ENCODE measurements around the gene B4GALNT1.

DNA sequence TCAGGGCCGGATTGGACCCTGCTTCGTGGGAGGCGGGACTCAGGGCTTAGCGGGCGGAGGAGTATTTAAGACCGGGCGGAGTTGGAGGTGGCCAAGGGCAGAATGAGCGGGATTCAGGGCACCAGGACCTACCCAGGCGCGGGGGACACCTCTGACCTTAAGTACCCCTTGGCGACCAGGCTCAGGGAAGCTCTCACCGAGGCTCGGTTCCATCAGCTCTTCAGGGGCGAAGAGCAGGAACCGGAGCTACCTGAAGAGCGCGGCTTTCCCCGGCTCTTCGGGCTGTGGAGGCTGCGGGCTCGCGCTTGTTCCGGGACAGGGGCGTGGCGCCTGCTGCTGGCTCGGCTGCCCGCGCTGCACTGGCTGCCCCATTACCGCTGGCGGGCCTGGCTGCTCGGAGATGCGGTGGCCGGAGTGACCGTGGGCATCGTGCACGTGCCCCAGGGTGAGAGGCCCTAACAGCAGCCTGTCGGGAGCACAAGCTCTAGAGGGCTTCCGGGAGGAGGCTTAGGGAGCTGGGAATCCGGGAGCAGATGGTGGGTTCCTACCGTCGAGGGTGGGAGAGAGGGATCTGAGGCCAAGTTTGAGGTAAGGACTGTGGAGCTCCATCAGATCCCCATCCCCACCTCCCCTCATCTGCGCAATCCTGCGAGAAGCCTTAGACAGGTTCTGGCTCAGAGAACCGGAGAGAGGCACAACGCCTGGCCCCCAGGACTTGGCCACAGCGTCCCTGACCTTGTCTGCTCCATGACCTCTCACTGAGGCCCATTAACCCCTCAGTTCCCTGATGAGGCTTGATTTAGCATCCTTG, 13.4 kb downstream of the B4GALNT1 start:
- TF ChIP-seq, protein P1, sequence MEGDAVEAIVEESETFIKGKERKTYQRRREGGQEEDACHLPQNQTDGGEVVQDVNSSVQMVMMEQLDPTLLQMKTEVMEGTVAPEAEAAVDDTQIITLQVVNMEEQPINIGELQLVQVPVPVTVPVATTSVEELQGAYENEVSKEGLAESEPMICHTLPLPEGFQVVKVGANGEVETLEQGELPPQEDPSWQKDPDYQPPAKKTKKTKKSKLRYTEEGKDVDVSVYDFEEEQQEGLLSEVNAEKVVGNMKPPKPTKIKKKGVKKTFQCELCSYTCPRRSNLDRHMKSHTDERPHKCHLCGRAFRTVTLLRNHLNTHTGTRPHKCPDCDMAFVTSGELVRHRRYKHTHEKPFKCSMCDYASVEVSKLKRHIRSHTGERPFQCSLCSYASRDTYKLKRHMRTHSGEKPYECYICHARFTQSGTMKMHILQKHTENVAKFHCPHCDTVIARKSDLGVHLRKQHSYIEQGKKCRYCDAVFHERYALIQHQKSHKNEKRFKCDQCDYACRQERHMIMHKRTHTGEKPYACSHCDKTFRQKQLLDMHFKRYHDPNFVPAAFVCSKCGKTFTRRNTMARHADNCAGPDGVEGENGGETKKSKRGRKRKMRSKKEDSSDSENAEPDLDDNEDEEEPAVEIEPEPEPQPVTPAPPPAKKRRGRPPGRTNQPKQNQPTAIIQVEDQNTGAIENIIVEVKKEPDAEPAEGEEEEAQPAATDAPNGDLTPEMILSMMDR (IDR thresholded peaks at IDR 0.05; ENCODE audit: low read depth, low read length, missing input control): no peak
- TF ChIP-seq TAF1 (conservative IDR thresholded peaks at IDR 0.05) (no peak), EGR1 (IDR thresholded peaks at IDR 0.05; ENCODE audit: low read depth in 2 of 2) (no peak), YY1 (IDR thresholded peaks at IDR 0.05) (no peak), REST (IDR thresholded peaks at IDR 0.05) (no peak), GABPA (IDR thresholded peaks at IDR 0.05 in 1 of 2, conservative IDR thresholded peaks at IDR 0.05 in 1 of 2) (no peak), SP1 (IDR thresholded peaks at IDR 0.05) (no peak)
- TF ChIP-seq, protein P2, sequence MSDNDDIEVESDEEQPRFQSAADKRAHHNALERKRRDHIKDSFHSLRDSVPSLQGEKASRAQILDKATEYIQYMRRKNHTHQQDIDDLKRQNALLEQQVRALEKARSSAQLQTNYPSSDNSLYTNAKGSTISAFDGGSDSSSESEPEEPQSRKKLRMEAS (IDR thresholded peaks at IDR 0.05): no peak
- TF ChIP-seq, protein P3, sequence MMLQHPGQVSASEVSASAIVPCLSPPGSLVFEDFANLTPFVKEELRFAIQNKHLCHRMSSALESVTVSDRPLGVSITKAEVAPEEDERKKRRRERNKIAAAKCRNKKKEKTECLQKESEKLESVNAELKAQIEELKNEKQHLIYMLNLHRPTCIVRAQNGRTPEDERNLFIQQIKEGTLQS (IDR thresholded peaks at IDR 0.05): no peak

Measured in liver (tissue), 3 donors.